ENCODE results near the gene COG1. TPM values are rescaled to one million over a fixed set of nuclear protein-coding genes. Genes with fewer than 3 reads are reported as not detected.

The COG1 gene
- total RNA-seq, 1 donor, result 23.2 TPM

- TF ChIP-seq CTCF (IDR thresholded peaks at IDR 0.05; ENCODE audit: extremely low read depth, low read depth, low read length), result no peak
- no peak for DNase-seq (ENCODE audit: insufficient read length, low spot score, missing footprints)
- H3K4me2 ChIP-seq (ENCODE audit: insufficient read depth, low read length), result no peak overlapping the region
- H3K4me3 ChIP-seq (ENCODE audit: insufficient read depth, low read length), result no peak overlapping the region
- no peaks in the 10 kb centered on the region for H3K9me3 ChIP-seq (ENCODE audit: low read depth, low read length)
- no peaks in the 10 kb centered on the region for H3K36me3 ChIP-seq (ENCODE audit: insufficient read depth, low read length)
- H3K27me3 ChIP-seq (ENCODE audit: insufficient read depth, low read length), result peaks cover under 1% of the 10 kb centered on the region
- no peak overlapping the region for H3K27ac ChIP-seq (ENCODE audit: low read depth, low read length)
- no peaks in the 10 kb centered on the region for H3K4me1 ChIP-seq (ENCODE audit: insufficient read depth, low read length)
- no peaks in the 10 kb centered on the region for H3K79me2 ChIP-seq (ENCODE audit: insufficient read depth, low read length)
- H2AFZ ChIP-seq (ENCODE audit: low read length), result no peak overlapping the region
- H4K20me1 ChIP-seq (ENCODE audit: insufficient read depth, low read length), result no peaks in the 10 kb centered on the region
Measured at GRCh38 chr17:73174126-73174525, 18.7 kb upstream of the COG1 start.

DNA sequence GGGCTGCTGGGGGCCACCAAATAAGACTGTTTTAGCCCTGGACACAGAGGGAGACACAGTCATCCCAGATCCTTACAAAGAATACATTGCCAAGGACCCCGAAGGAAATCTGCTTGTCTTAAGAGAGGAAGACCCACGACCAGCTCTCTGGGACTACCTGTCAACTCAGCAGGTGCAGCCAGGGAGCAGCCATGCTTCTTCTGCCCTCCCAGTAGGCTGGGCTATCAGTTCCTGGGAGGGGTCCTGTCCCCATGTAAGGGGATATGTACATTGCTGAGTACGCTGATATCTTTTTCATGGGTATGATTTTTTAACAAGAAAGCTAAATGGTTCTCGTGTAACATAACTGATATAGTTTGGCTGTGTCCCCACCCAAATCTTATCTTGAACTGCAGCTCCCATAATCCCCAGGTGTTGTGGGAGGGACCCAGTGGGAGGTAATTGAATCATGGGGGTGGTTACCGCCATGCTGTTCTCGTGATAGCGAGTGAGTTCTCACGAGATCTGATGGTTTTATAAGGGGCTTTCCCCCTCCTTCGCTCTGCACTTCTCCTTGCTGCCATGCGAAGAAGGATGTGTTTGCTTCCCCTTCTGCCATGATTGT is 16.8 kb upstream of the COG1 start:
- no peak for DNase-seq (ENCODE audit: insufficient read length, low spot score, missing footprints)
- no peak overlapping the region for H3K27ac ChIP-seq (ENCODE audit: low read depth, low read length)
- H3K4me3 ChIP-seq (ENCODE audit: insufficient read depth, low read length), result no peak overlapping the region
- no peaks in the 10 kb centered on the region for H4K20me1 ChIP-seq (ENCODE audit: insufficient read depth, low read length)
- H3K4me1 ChIP-seq (ENCODE audit: insufficient read depth, low read length), result no peaks in the 10 kb centered on the region
- no peak overlapping the region for H3K4me2 ChIP-seq (ENCODE audit: insufficient read depth, low read length)
- H2AFZ ChIP-seq (ENCODE audit: low read length), result no peak overlapping the region
- no peaks in the 10 kb centered on the region for H3K79me2 ChIP-seq (ENCODE audit: insufficient read depth, low read length)
- H3K27me3 ChIP-seq (ENCODE audit: insufficient read depth, low read length), result no peaks in the 10 kb centered on the region
- TF ChIP-seq CTCF (IDR thresholded peaks at IDR 0.05; ENCODE audit: extremely low read depth, low read depth, low read length), result no peak
- no peaks in the 10 kb centered on the region for H3K9me3 ChIP-seq (ENCODE audit: low read depth, low read length)
- H3K36me3 ChIP-seq (ENCODE audit: insufficient read depth, low read length), result no peaks in the 10 kb centered on the region

GRCh38 chr17:73179387-73179786 is 13.5 kb upstream of the COG1 start:
- no peak overlapping the region for H3K27ac ChIP-seq (ENCODE audit: low read depth, low read length)
- no peak overlapping the region for H3K4me2 ChIP-seq (ENCODE audit: insufficient read depth, low read length)
- no peaks in the 10 kb centered on the region for H4K20me1 ChIP-seq (ENCODE audit: insufficient read depth, low read length)
- H3K4me3 ChIP-seq (ENCODE audit: insufficient read depth, low read length), result no peak overlapping the region
- H3K4me1 ChIP-seq (ENCODE audit: insufficient read depth, low read length), result no peaks in the 10 kb centered on the region
- H3K79me2 ChIP-seq (ENCODE audit: insufficient read depth, low read length), result no peaks in the 10 kb centered on the region
- no peaks in the 10 kb centered on the region for H3K27me3 ChIP-seq (ENCODE audit: insufficient read depth, low read length)
- H3K36me3 ChIP-seq (ENCODE audit: insufficient read depth, low read length), result no peaks in the 10 kb centered on the region
- H3K9me3 ChIP-seq (ENCODE audit: low read depth, low read length), result no peaks in the 10 kb centered on the region
- no peak for DNase-seq (ENCODE audit: insufficient read length, low spot score, missing footprints)
- no peak overlapping the region for H2AFZ ChIP-seq (ENCODE audit: low read length)
- no peak for TF ChIP-seq CTCF (IDR thresholded peaks at IDR 0.05; ENCODE audit: extremely low read depth, low read depth, low read length)

- Histone ChIP-seq H3K36me3 (ENCODE audit: insufficient read depth, low read length) (no peaks in the 10 kb centered on the region), H2AFZ (ENCODE audit: low read length) (no peak overlapping the region)
- no peak for TF ChIP-seq CTCF (IDR thresholded peaks at IDR 0.05; ENCODE audit: extremely low read depth, low read depth, low read length)
Measured at GRCh38 chr17:73179878-73180277, 13.0 kb upstream of the COG1 start.

More at GRCh38 chr17:73179878-73180277, 13.0 kb upstream of the COG1 start:
- Histone ChIP-seq H3K79me2 (ENCODE audit: insufficient read depth, low read length) (no peaks in the 10 kb centered on the region), H3K4me1 (ENCODE audit: insufficient read depth, low read length) (no peaks in the 10 kb centered on the region), H3K27me3 (ENCODE audit: insufficient read depth, low read length) (no peaks in the 10 kb centered on the region), H3K9me3 (ENCODE audit: low read depth, low read length) (no peaks in the 10 kb centered on the region), H3K4me3 (ENCODE audit: insufficient read depth, low read length) (no peak overlapping the region), H3K4me2 (ENCODE audit: insufficient read depth, low read length) (no peak overlapping the region), H4K20me1 (ENCODE audit: insufficient read depth, low read length) (no peaks in the 10 kb centered on the region), H3K27ac (ENCODE audit: low read depth, low read length) (no peak overlapping the region)
- DNase-seq (ENCODE audit: insufficient read length, low spot score, missing footprints), result no peak

Measured in osteoblast (primary cell).